ENCODE results near the gene TSPAN5.

TSPAN5 gene

GRCh38 chr4:98673288-98673644 lies 14.9 kb upstream of the TSPAN5 start:
- DNase-seq (ENCODE audit: low spot score): no peak

DNA sequence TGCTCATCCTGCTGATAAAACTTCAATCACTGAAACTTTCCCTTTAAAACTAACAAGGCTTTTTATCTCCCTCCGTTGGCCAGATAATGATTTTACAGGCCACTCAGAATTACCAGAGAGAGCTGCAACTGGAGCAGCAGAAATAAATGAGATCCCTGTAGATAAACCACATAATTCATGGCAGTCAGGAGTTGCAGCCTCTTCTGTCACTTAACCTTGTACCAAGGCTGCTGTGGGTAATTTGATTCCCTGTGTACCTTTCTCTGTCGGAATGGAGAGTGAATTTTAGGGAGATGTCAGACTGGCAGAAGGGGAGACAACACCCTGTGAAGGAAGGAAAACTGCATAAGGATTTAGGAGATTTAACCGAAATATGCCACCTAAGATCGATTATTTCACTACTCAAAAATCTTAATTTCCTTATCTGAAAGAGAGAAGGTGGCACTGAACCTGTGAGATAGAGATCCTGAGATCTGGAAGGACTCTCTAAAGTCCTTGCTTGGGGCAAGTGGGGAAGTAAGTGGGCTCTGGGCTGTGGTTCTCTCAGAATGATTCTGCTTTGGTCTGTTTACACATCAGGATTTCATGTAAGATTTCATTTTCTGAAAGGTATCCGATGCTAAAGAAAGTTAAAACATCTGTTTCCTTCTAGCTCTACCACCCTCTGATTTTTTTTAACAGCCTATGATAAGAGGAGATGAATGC lies 14.3 kb upstream of the TSPAN5 start:
- DNase-seq (ENCODE audit: low spot score): no peak

- no peak for DNase-seq (ENCODE audit: low spot score)
Measured at GRCh38 chr4:98671131-98671530, 12.7 kb upstream of the TSPAN5 start.

- no peak for DNase-seq (ENCODE audit: low spot score)
Measured at GRCh38 chr4:98670186-98670585, 11.8 kb upstream of the TSPAN5 start.

DNA sequence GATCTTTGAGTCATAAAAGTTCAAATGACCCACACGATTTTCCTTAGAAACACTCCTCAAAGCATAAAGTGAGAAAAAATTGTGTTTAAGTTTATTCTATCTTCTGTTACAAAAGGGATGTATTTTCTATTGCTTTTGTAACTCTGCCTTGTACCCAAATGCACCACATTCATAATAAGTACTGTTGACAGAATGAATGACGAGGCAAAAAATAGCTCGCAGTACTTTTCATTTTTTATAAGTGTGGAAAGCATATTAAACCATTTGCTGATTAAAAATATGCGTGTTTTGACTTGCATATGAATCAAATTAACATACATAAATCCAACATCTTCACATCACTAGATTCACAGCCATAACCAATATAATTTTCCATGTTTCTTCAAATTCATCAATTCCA lies 11.2 kb upstream of the TSPAN5 start:
- no peak for DNase-seq (ENCODE audit: low spot score)

DNA sequence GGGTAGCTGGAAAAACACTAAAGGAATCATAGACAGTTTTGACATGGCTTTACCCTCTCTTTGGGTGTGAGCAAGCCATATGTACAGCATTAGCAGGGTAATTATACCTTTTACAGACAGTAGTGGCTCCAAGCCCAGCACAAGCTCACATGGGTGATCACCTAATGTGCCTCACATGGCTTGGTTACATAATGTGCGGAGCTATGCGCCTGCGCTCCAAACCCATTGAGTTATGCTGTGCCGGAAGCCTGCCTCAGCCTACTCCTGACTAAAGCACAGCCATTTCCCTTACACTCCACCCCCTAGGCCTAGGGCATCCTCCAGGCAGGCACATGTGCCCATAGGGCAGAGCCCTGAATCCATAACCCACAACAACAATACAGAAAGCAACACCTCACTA lies 6.5 kb upstream of the TSPAN5 start:
- no peak for DNase-seq (ENCODE audit: low spot score)

DNA sequence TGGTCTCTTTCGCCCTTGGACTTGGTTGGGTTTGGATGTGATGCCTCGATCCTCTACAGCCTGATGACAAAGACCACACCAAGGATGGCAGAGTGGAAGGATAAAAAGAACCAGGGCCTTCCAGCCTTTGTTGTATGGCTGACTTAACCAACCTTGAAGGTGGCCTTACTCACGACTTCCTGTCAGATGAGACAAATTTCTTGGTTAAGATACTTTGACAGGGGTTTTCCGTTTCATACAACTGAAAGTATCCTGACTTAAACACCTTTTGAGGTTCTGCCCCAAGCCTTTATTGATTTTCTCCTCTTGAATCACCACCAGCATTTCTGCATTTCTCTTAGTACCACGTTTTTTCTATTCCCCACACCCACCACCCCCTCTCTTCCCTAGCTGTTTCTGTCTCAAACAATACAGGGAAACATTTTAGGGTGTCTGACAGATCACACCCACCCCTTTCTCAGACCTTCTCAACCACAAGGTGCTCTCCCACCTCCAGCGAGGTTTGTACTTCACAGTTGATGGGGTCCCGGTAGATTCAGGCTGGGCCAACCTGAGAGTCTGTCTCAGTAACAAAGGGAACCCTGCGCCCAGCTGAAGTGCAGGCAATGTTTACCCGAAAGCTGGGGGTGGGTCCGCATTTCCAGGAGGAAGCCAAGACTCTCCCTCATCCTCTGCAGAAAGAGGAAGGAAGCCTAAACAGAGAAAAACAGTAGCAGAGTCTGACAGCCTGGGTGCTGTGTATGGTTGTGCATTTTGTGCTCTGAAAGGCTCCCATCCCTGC lies 5.0 kb upstream of the TSPAN5 start:
- DNase-seq (ENCODE audit: low spot score): no peak

- no peak for DNase-seq (ENCODE audit: low spot score)
Measured at GRCh38 chr4:98662626-98663225, 4.3 kb upstream of the TSPAN5 start.

- no peak for DNase-seq (ENCODE audit: low spot score)
Measured at GRCh38 chr4:98662055-98662453, 3.6 kb upstream of the TSPAN5 start.

- DNase-seq (ENCODE audit: low spot score): no peak
Measured at GRCh38 chr4:98661371-98662054, 3.1 kb upstream of the TSPAN5 start.

DNA sequence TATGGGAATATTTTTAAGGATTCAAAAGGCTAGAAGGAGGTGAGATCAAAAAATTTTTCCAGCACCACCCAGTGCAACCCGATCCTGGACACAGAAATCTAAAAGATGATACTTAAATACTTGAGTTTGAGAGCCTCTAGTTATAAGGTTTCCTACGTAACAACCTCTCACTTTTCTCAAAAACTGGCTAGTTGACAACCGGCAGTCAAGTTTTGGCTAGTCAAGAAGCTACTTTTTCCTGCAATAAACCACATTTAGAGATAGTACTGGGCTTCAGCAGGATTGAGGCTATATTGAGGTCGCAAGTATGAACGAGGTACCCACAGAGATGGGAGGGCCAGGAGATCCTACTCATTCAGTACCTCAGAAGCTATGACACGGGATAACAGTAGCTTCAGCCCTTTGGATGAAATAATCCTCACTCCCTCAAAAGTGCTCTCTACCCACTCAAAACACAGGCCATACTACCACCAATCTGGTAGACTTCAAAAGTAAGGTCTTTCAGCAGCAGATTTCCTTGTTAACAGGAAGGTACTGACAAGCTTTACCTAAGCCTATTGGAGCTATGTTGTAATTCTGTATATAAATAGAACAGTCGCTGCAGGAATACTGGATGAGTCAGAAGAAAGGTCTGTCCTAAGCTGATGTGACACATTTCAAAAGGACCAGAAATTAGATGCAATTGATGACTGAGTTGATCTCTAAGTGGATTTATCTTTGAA lies 1.5 kb upstream of the TSPAN5 start:
- peak; percentile 51 for DNase-seq (ENCODE audit: low spot score)

DNA sequence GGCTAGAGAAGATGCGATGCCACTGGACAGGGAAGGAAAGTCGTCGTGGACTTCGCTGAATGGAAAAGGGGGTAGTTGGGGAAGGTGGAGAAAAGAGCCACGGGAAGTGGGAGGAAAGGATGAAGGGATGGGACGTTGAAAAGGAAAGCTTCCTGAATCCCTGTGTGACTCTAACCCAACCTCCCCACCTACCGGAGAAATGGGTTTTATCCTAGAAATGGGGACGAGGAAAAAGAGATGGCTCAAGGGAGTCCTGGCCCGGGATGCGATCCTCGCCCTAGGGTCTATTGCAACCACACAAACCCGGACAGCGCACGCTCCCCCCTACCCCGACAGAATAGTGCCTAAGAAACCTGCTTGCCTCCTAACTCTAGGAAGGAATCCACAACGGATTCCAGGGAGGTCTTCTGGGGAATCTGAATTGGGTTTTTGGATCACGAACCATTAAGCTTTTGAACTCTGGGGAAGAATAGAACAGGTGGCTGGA lies 738 bp upstream of the TSPAN5 start:
- peak; percentile 66 for DNase-seq (ENCODE audit: low spot score)

DNA sequence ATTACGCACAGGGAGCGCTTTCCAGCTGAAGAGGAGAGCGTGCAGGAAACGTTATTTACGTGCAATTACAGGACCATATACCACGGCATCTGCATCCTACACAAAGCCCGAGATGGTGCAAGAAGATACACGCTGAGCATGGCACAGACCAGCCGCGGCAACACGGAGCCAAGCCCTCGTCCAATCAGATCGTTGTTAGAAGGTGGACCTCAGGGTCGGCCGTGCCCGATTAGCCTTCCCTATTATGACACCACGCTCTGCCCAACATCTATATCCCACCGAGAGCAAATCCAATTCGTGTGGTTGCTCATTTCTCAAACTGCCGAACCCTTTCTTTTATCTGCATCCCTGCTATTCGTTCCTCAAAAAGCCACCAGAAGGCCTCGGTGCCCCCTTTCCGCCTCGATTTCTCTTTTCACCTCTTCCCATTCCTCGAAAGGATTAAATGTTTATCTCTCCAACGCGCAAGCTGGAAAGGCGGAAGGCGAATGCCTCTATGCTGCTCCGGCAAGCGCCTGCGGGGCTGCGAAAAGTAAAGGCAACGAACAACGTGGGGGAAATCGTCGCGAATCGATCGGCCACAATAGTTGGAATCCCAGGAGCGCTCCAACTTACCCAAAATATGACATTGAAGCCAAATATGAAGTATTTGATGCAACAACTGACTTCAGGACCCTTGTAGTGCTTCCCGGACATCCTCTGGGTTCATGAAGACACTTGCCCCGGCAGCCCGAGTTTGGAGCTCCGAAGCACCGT lies 702 bp downstream of the TSPAN5 start:
- DNase-seq (ENCODE audit: low spot score): peak; percentile 69

- no peak for DNase-seq (ENCODE audit: low spot score)
Measured at GRCh38 chr4:98656886-98657285, 1.5 kb downstream of the TSPAN5 start.

DNA sequence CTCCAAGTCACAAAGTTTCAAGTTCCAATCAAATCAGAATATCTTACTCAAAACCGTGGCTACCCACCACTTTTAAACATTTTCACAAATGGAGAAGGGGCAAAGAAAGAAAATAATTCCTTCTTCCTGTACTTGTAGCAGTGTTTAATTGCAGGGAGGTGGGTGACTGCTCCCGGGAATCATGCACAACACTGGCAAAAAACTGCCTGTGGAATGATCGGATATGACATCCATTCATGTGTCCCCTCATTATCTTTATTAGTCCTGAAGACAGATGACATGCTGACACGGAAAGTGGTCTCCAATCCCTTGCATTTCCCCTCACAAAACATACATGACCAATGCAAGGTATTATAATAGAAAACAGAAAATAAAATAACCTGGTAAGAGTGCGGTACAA lies 2.0 kb downstream of the TSPAN5 start:
- DNase-seq (ENCODE audit: low spot score): no peak

DNA sequence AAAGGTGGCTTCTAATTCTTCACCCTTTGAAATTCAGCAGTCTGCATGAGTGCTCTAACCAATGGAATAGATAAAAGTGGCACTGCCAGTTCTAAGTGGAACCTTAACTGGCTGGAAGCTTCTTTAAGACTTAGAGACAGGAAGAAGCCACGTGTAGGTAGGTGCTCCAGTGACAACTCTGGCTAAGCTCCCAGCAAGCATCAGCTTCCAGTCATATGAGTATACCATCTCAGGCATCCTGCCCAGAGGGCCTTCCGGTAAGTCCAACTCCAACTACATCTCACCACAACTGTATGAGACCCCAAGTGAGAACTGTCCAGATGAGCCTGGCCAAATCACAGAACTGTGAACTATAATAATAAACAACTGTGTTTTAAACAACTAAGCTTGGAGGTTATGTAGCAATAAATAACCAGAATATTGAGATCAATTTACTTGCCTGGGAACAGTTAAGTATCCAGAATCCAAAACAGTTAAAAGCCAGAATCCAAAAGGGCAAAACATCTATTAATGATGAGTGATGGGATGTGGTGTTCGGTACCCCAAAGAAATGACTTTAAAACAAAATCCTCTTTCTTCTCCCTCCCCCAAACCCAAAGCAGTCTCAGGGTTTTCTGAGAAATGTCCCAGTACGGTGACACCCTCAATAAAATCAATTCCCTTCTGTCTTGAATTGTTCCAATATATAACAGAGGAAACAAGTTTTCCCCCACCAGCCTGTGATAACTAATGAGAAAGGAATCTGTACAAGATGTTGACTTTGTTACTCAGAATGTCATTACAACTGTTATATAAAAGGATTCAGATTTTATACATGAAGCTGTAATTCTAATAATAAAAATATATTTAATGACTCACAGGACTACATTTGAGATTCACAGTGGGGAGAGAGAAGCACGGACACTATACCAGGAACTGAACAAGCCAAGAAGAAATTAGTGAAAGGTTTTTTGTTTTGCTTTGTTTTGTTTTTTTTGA lies 4.2 kb downstream of the TSPAN5 start:
- DNase-seq (ENCODE audit: low spot score): peak; percentile 61

DNA sequence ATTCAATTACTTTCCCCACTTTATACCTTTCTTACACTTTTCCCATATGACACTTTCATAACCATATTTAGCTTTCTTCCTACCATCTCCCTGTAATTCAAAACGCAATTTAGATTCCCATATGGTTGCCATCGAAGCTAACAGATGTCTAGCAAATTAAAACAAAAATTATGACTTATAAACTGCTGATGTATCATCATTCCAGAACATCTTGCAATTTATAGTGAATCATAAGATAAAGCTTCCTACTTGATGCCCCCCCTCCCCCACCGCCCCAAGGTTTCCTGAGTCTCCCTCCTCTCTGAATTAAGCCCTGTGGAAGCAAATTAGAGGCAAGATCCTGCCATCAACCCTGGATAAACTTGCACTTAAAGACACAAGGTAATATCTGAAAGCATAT lies 5.4 kb downstream of the TSPAN5 start:
- peak; percentile 31 for DNase-seq (ENCODE audit: low spot score)

GRCh38 chr4:98648602-98649001 lies 9.8 kb downstream of the TSPAN5 start:
- no peak for DNase-seq (ENCODE audit: low spot score)

- no peak for DNase-seq (ENCODE audit: low spot score)
Measured at GRCh38 chr4:98646422-98646821, 12.0 kb downstream of the TSPAN5 start.

DNA sequence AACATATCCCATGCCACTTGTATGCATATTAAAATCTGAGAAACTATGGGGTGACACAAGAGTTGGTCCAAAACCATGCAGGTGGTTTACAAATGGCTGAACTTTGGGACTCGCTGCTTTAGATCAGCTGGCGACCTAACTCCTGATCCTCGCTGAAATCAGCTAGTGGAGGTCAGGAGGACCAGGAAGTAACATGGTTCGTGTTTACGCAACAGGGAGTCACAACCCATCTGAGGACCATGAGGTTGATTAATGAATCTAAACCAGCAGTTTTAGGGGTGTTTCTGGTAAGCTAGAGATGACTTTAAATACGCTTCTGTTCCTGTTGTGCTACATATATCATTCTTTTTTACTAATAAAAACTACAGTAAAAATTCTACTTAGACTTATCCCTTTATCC lies 12.9 kb downstream of the TSPAN5 start:
- no peak for DNase-seq (ENCODE audit: low spot score)
